ENCODE results near the gene NFIA.

Gene NFIA

GRCh38 chr1:61424382-61424781, 342.0 kb downstream of the NFIA start:
- TF ChIP-seq, protein P1, sequence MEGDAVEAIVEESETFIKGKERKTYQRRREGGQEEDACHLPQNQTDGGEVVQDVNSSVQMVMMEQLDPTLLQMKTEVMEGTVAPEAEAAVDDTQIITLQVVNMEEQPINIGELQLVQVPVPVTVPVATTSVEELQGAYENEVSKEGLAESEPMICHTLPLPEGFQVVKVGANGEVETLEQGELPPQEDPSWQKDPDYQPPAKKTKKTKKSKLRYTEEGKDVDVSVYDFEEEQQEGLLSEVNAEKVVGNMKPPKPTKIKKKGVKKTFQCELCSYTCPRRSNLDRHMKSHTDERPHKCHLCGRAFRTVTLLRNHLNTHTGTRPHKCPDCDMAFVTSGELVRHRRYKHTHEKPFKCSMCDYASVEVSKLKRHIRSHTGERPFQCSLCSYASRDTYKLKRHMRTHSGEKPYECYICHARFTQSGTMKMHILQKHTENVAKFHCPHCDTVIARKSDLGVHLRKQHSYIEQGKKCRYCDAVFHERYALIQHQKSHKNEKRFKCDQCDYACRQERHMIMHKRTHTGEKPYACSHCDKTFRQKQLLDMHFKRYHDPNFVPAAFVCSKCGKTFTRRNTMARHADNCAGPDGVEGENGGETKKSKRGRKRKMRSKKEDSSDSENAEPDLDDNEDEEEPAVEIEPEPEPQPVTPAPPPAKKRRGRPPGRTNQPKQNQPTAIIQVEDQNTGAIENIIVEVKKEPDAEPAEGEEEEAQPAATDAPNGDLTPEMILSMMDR (IDR thresholded peaks at IDR 0.05; ENCODE audit: poor library complexity, severe bottlenecking), result no peak
- peak; percentile 31; the same call in 1 of the 3 replicates for ATAC-seq (ENCODE audit: low read depth)
- H3K36me3 ChIP-seq (ENCODE audit: low read depth), result peaks cover 7% of the 10 kb centered on the region; the same call in 1 of the 2 replicates
- no peaks in the 10 kb centered on the region for H3K9me3 ChIP-seq (ENCODE audit: severe bottlenecking)
- no peak for DNase-seq (ENCODE audit: low spot score)
- peaks cover 17% of the 10 kb centered on the region for H3K4me1 ChIP-seq (ENCODE audit: insufficient read depth, poor library complexity, severe bottlenecking)
- no peaks in the 10 kb centered on the region for H3K27me3 ChIP-seq (ENCODE audit: insufficient read depth, poor library complexity, severe bottlenecking)
- no peak overlapping the region for H3K27ac ChIP-seq (ENCODE audit: poor library complexity, severe bottlenecking)
- H3K4me3 ChIP-seq (ENCODE audit: severe bottlenecking), result no peak overlapping the region

- no peak overlapping the region for H3K4me3 ChIP-seq (ENCODE audit: severe bottlenecking)
- no peak overlapping the region for H3K27ac ChIP-seq (ENCODE audit: poor library complexity, severe bottlenecking)
- no peaks in the 10 kb centered on the region for H3K9me3 ChIP-seq (ENCODE audit: severe bottlenecking)
- no peak for ATAC-seq (ENCODE audit: low read depth)
- H3K36me3 ChIP-seq (ENCODE audit: low read depth), result peaks cover 7% of the 10 kb centered on the region; the same call in 1 of the 2 replicates
- H3K4me1 ChIP-seq (ENCODE audit: insufficient read depth, poor library complexity, severe bottlenecking), result peaks cover 17% of the 10 kb centered on the region
- no peaks in the 10 kb centered on the region for H3K27me3 ChIP-seq (ENCODE audit: insufficient read depth, poor library complexity, severe bottlenecking)
- no peak for DNase-seq (ENCODE audit: low spot score)
- TF ChIP-seq, protein P1 (IDR thresholded peaks at IDR 0.05; ENCODE audit: poor library complexity, severe bottlenecking), result no peak
These were observed 342.7 kb downstream of the NFIA start for GRCh38 chr1:61425040-61425439.

DNA sequence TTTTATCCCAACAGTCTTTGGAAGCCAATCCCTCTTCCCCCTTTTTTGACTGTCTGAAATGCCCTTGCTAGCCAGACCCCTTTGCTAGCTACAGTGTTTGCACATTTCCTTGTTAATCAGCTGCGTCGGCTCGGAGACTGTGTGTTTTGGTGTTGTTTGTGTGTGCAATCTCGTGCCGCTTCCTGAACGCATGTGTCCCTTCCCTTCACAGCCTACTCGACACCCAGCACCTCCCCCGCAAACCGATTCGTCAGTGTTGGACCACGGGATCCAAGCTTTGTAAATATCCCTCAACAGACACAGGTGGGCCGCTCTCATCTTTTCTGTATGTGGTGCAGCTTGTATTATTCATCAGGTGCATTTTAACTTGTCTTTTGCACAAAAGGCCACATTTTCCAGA, 343.9 kb downstream of the NFIA start:
- Histone ChIP-seq H3K27me3 (ENCODE audit: insufficient read depth, poor library complexity, severe bottlenecking) (no peaks in the 10 kb centered on the region), H3K9me3 (ENCODE audit: severe bottlenecking) (no peaks in the 10 kb centered on the region), H3K27ac (ENCODE audit: poor library complexity, severe bottlenecking) (no peak overlapping the region), H3K4me3 (ENCODE audit: severe bottlenecking) (no peak overlapping the region), H3K4me1 (ENCODE audit: insufficient read depth, poor library complexity, severe bottlenecking) (peaks cover 17% of the 10 kb centered on the region), H3K36me3 (ENCODE audit: low read depth) (peaks cover 7% of the 10 kb centered on the region; the same call in 1 of the 2 replicates)
- ATAC-seq (ENCODE audit: low read depth) (no peak), DNase-seq (ENCODE audit: low spot score) (no peak)
- TF ChIP-seq, protein P1 (IDR thresholded peaks at IDR 0.05; ENCODE audit: poor library complexity, severe bottlenecking), result no peak

GRCh38 chr1:61426885-61427284, 344.5 kb downstream of the NFIA start:
- H3K27ac ChIP-seq (ENCODE audit: poor library complexity, severe bottlenecking), result no peak overlapping the region
- peaks cover 7% of the 10 kb centered on the region; the same call in 1 of the 2 replicates for H3K36me3 ChIP-seq (ENCODE audit: low read depth)
- H3K27me3 ChIP-seq (ENCODE audit: insufficient read depth, poor library complexity, severe bottlenecking), result no peaks in the 10 kb centered on the region
- no peak for DNase-seq (ENCODE audit: low spot score)
- no peak overlapping the region for H3K4me3 ChIP-seq (ENCODE audit: severe bottlenecking)
- no peak for ATAC-seq (ENCODE audit: low read depth)
- H3K9me3 ChIP-seq (ENCODE audit: severe bottlenecking), result no peaks in the 10 kb centered on the region
- H3K4me1 ChIP-seq (ENCODE audit: insufficient read depth, poor library complexity, severe bottlenecking), result peaks cover 17% of the 10 kb centered on the region
- TF ChIP-seq, protein P1 (IDR thresholded peaks at IDR 0.05; ENCODE audit: poor library complexity, severe bottlenecking), result no peak

GRCh38 chr1:61427510-61427909, 345.1 kb downstream of the NFIA start:
- TF ChIP-seq, protein P1 (IDR thresholded peaks at IDR 0.05; ENCODE audit: poor library complexity, severe bottlenecking), result no peak
- no peak for DNase-seq (ENCODE audit: low spot score)
- Histone ChIP-seq H3K36me3 (ENCODE audit: low read depth) (peaks cover 7% of the 10 kb centered on the region; the same call in 1 of the 2 replicates), H3K9me3 (ENCODE audit: severe bottlenecking) (no peaks in the 10 kb centered on the region), H3K4me3 (ENCODE audit: severe bottlenecking) (no peak overlapping the region), H3K27me3 (ENCODE audit: insufficient read depth, poor library complexity, severe bottlenecking) (no peaks in the 10 kb centered on the region), H3K27ac (ENCODE audit: poor library complexity, severe bottlenecking) (no peak overlapping the region), H3K4me1 (ENCODE audit: insufficient read depth, poor library complexity, severe bottlenecking) (peaks cover 17% of the 10 kb centered on the region)
- ATAC-seq (ENCODE audit: low read depth), result no peak

Data from RWPE2 (cell line).